GM06990 (cell line): Measurements from ENCODE around the gene SBK1.

Experiments used
- DNase-seq: peaks from one replicate; pipeline ENCODE4 v3.0.0-alpha.2; 2011; ENCODE audit not compliant: insufficient read length; ENCODE audit errors: extremely low read depth
- H3K27me3 ChIP-seq: replicated peaks from 2 replicates; pipeline ENCODE4 v1.6.0; 2011; ENCODE audit warnings: low read length; ENCODE audit not compliant: control insufficient read depth, insufficient read depth
- H3K36me3 ChIP-seq: 2 replicates; pipeline ENCODE4 v1.5.1; 2011; ENCODE audit warnings: low read length; ENCODE audit not compliant: control insufficient read depth, insufficient read depth
- H3K4me3 ChIP-seq: replicated peaks from 2 replicates; pipeline ENCODE4 v1.5.1; 2011; ENCODE audit warnings: low read depth, mild to moderate bottlenecking, control low read depth, low read length
- TF ChIP-seq, protein P1 (sequence below): IDR thresholded peaks from 2 replicates; pipeline ENCODE4 v1.5.1; 2011; ENCODE audit warnings: low read length, control low read depth, mild to moderate bottlenecking, inconsistent platforms; ENCODE audit not compliant: insufficient read depth, poor library complexity, severe bottlenecking

Gene SBK1

DNA sequence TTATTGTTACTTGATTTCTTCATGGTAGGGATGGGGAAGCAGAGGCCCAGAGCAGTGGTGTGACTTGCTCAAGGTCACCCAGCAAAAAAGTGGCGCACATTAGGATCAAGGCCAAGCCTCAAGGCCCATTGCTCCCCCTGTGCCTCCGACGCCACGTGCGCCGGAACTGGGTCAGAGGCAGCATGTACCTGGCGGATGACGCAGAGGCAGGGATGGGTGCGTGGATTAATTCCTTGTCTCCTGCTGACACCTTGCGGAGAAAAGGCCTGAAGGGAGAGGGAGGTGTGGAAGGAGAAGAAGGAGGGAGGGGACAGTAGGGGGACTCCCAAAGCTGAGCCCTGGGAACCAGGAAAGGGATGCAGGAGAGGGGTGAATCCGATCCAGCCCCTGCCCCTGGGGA lies 18.5 kb downstream of the SBK1 start:
- TF ChIP-seq, protein P1, sequence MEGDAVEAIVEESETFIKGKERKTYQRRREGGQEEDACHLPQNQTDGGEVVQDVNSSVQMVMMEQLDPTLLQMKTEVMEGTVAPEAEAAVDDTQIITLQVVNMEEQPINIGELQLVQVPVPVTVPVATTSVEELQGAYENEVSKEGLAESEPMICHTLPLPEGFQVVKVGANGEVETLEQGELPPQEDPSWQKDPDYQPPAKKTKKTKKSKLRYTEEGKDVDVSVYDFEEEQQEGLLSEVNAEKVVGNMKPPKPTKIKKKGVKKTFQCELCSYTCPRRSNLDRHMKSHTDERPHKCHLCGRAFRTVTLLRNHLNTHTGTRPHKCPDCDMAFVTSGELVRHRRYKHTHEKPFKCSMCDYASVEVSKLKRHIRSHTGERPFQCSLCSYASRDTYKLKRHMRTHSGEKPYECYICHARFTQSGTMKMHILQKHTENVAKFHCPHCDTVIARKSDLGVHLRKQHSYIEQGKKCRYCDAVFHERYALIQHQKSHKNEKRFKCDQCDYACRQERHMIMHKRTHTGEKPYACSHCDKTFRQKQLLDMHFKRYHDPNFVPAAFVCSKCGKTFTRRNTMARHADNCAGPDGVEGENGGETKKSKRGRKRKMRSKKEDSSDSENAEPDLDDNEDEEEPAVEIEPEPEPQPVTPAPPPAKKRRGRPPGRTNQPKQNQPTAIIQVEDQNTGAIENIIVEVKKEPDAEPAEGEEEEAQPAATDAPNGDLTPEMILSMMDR, result no peak
- H3K36me3 ChIP-seq, result no peaks in the 10 kb centered on the region

GRCh38 chr16:28311413-28311812 lies 19.1 kb downstream of the SBK1 start:
- no peak overlapping the region for H3K4me3 ChIP-seq
- H3K27me3 ChIP-seq, result no peaks in the 10 kb centered on the region
- TF ChIP-seq, protein P1, result no peak
- no peaks in the 10 kb centered on the region for H3K36me3 ChIP-seq
- no peak for DNase-seq

More for the DNA sequence above, 18.5 kb downstream of the SBK1 start:
- no peak for DNase-seq
- Histone ChIP-seq H3K4me3 (no peak overlapping the region), H3K27me3 (no peaks in the 10 kb centered on the region)

- TF ChIP-seq, protein P1, result no peak
- no peaks in the 10 kb centered on the region for H3K27me3 ChIP-seq
- no peak overlapping the region for H3K4me3 ChIP-seq
- DNase-seq, result no peak
- H3K36me3 ChIP-seq, result no peaks in the 10 kb centered on the region
Measured at GRCh38 chr16:28311913-28312312, 19.6 kb downstream of the SBK1 start.

GRCh38 chr16:28312327-28312726 lies 20.0 kb downstream of the SBK1 start:
- Histone ChIP-seq H3K27me3 (no peaks in the 10 kb centered on the region), H3K36me3 (no peaks in the 10 kb centered on the region), H3K4me3 (no peak overlapping the region)
- no peak for DNase-seq
- TF ChIP-seq, protein P1, result no peak

GRCh38 chr16:28313587-28313986 lies 21.3 kb downstream of the SBK1 start:
- H3K27me3 ChIP-seq, result no peaks in the 10 kb centered on the region
- TF ChIP-seq, protein P1, result no peak
- no peak for DNase-seq

GRCh38 chr16:28316054-28316453 lies 23.7 kb downstream of the SBK1 start:
- H3K36me3 ChIP-seq, result no peaks in the 10 kb centered on the region
- no peak overlapping the region for H3K4me3 ChIP-seq
- no peaks in the 10 kb centered on the region; the same call in 1 of the 2 replicates for H3K27me3 ChIP-seq
- no peak for DNase-seq
- TF ChIP-seq, protein P1, result no peak

More at GRCh38 chr16:28313587-28313986, 21.3 kb downstream of the SBK1 start:
- Histone ChIP-seq H3K36me3 (no peaks in the 10 kb centered on the region), H3K4me3 (no peak overlapping the region)
